Activated CD4-positive, alpha-beta T cell treated with anti-CD3 and anti-CD28 coated beads, Interleukin-10, Interleukin-2, amounts not matched to agents 100 ng/mL and 50 ng/mL, durations not matched to agents 16 hours and 8 hours (primary cell): ENCODE results near the gene OTUD4.
"Not testable (repeated sequence)": the region's sequence is repeated elsewhere in the genome, so short reads cannot be mapped to it uniquely, and the experiment has no call there.

Source experiments
- DNase-seq: peaks from one replicate; pipeline ENCODE4 v3.0.0-alpha.2; 2020

OTUD4 gene

GRCh38 chr4:145179281-145179860 lies 1.0 kb downstream of the OTUD4 start:
- peak; percentile 87 for DNase-seq

- peak; percentile 37 for DNase-seq
Measured at GRCh38 chr4:145178740-145179280, 1.6 kb downstream of the OTUD4 start.

DNA sequence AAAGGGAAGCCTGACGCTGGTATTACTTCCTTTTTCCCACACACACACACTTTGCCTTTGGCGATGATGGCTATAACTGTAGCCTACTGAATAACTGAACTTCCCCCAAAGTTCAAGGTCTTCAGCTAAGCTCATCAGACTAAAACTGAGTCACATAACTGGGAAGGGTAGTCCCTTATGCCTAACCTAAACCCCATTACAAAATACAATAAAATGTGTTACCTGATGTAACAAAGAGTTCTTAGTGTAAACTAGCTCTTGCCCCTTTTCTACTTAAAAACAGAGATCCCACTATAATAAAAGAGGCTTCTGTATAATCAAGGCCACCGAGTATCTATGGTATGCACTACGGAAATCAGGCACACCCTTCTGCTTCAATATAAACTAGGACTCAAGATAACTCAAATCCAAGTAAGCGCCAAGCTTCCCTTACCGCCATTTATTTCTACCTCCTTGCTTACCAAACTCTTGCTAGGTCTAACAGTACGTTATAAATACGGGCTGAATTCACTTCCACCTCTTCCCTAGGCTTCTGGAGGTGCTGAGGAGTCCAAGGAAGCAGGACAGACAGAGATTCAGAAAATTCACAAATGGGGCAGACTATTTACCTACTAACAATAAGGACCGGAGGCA lies 2.4 kb downstream of the OTUD4 start:
- peak; percentile 31 for DNase-seq

- DNase-seq = peak; percentile 23
Measured at GRCh38 chr4:145177511-145177905, 2.9 kb downstream of the OTUD4 start.

DNA sequence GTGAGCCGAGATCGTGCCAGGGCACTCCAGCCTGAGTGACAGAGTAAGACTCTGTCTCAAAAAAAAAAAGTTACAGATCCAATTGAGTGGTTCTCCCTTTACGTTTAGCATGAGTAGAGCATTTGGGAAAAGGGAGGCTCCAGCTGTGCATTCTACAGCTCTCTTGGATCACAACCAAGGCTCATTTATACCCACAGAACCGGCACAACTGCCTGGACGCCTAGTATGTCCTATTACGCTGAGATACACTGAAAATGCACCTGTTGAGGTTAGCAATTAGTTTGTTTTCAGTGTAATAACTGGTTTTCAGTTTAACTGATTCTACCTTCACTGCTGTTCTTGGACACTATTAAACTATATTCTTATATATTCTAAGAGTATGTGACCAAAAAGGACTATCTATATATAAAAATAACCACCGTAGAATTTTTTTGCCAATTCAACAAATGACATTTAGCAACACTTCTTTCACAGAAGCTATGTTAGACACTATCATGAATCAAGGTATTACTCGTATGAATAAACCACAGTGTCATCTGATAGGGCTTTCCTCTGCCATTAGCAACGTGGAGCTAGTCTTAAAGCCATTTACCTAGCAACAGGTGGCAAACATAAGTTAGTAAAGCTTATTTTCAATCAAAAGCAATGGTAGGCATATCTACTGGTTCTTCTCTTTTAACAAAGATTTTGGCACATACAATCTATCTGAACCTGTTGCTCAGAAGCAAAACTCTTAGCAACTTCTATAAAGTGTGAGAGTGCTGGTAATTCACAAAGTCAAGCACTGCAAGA lies 3.6 kb downstream of the OTUD4 start:
- peak; percentile 57 for DNase-seq

GRCh38 chr4:145171911-145172310 lies 8.5 kb downstream of the OTUD4 start:
- no peak for DNase-seq

DNA sequence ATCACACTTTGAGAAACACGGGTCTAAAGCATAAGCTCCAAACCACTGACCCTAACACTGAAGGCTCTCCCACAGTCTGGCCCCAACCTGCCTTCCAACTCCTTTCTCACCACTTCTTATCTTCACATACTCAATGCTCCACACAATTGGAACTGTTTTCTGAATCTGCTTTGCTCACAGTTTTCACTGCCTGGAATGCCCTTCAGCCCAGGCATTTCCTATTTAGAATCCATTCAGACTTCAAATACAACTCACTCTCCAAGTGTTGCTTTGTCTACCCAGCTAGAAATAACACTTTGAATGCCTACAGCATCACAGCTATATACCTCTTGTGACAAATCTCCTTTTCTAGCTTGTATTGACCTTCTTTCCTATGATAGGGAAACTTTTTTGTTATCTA lies 10.2 kb downstream of the OTUD4 start:
- DNase-seq = no peak

GRCh38 chr4:145168581-145169187 lies 11.7 kb downstream of the OTUD4 start:
- DNase-seq = no peak

DNA sequence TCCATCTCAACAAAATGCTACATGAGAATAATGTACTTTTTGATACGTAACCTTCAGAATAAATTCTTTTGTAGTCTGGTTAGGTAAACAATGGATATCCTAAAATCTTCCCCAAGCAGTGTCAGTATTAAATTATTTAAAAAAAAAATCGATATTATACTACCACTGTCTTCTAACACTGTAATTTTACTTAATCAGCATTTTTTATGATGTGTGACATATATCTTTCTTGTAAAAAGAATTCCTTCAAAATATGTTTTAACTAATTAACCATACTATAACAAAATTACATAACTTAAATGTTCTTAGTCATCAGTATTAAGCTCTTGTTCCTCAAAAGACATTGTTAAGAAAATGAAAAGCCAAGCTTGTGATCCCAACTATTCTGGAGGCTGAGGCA lies 12.5 kb downstream of the OTUD4 start:
- no peak for DNase-seq

GRCh38 chr4:145161549-145161948 lies 18.8 kb downstream of the OTUD4 start:
- DNase-seq = no peak

DNA sequence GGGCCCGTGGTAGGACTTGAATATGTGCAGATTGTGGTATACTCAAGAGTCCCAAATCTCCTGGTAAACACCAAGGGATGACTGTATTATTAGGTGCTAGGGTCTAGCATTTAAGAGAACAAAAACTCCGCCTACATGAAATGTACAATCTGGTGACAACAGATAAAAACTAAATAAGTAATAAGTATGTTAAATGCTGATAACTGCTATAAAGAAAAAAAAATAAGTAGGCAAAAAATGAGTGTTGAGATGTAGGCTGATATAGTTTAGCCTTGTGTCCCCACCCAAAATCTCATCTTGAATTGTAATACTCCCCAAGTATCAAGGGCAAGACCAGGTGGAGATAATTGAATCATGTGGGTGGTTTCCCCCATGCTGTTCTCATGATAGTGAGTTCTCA lies 23.4 kb downstream of the OTUD4 start:
- DNase-seq = no peak

- DNase-seq = no peak
Measured at GRCh38 chr4:145155268-145155870, 25.0 kb downstream of the OTUD4 start.

DNA sequence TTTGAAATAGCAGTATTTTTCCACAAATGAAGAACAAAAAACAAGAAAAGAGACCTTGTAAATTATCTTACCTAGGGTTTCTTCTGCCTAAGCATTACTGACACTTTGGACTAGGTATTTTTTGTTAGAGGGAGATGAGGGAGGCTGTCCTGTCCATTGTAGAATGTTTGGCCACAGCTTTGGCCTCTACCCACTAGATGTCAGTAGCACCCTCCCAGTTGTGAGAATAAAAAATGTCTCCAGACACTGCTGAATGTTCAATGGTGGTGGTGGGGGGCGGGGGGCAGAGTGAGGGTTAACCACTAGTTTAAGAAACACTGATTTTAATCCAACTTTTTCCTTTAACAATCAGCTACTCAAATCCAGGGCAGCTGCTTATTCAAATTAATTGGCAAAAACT lies 25.8 kb downstream of the OTUD4 start:
- peak; percentile 21 for DNase-seq

- DNase-seq = no peak
Measured at GRCh38 chr4:145153904-145154298, 26.5 kb downstream of the OTUD4 start.

DNA sequence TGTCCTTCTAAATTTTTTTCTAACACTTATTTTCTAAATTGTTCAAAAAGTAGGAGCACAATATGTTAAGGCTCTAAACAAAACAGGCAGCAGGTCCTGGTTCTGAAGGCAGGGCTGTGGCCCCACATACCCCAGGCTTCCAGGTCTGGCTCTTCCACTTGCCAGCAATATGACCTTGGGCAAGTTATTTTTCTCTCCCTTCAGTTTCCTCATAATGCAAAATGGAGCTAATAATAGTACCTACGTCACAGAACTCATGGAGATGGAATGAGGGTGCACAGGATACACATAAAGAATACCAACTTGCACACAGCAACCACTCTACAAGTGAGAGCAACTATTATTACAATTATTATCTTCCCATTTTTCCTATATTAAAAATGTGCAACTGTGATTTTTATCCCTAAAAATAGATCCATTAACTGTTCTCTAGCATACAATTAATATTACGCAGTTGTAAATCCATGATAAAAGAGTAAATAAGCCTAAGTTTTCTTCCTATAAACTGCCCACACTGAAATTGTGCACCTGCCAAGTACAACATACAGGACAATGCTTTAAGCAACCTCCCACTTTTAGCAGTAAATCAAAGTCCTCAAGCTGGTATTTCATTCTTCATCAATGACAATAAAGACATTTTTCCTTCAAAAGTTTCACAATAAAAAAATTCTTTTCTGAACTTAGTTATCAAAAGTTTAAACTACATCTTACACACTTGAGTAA lies 27.0 kb downstream of the OTUD4 start:
- DNase-seq = no peak

DNA sequence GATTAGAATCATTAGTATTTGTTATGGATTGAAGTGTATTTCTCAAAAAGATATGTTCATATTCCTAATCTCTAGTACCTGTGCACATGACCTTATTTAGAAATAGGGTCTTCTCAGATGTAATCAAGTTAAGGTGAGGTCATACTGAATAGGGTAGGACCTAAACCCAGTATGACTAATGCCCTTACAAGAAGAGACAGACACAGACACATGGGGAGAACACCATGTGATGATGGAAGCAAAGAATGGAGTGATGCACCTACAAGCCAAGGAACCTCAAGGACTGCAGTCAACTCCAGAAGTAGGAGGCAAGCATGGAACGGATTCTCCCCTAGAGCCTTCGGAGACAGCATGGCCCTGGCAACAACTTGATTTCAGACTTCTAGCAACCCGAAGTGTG lies 31.4 kb downstream of the OTUD4 start:
- DNase-seq = no peak

- not testable (repeated sequence) for DNase-seq
Measured at GRCh38 chr4:145136219-145136618, 44.2 kb downstream of the OTUD4 start.

GRCh38 chr4:145132511-145133098 lies 47.8 kb downstream of the OTUD4 start:
- DNase-seq = peak; percentile 66

- DNase-seq = no peak
Measured at GRCh38 chr4:145131848-145132247, 48.5 kb downstream of the OTUD4 start.

GRCh38 chr4:145130788-145131399 lies 49.5 kb downstream of the OTUD4 start:
- DNase-seq = peak; percentile 38

- DNase-seq = no peak
Measured at GRCh38 chr4:145130130-145130529, 50.3 kb downstream of the OTUD4 start.

- no peak for DNase-seq
Measured at GRCh38 chr4:145125396-145125795, 55.0 kb downstream of the OTUD4 start.
